Naive thymus-derived CD4-positive, alpha-beta T cell (primary cell): ENCODE results near the gene SOX6. TPM values are rescaled to one million over a fixed set of nuclear protein-coding genes. Genes with fewer than 3 reads are reported as not detected.

Experiments
- ATAC-seq: fragments of 150-1000 bp; cut with Tn5 transposase; 2 replicates; pipeline ENCODE4 v1.10.0; 2021; ENCODE audit warnings: mild to moderate bottlenecking, moderate library complexity
- CTCF ChIA-PET: fragments of 350-600 bp; sonication (Branson Sonifier 250); formaldehyde crosslinking; loops from one replicate; lab custom pipeline; 2021; ENCODE audit warnings: antibody characterized with exemption; lab: Charles Lee
- POLR2A ChIA-PET: fragments of 350-600 bp; sonication (Branson Sonifier 250); formaldehyde crosslinking; loops from one replicate; lab custom pipeline; 2021; ENCODE audit warnings: antibody characterized with exemption, inconsistent platforms; lab: Charles Lee
- DNase-seq, 9 donors: peaks; one replicate each; pipeline versions ENCODE4 v3.0.0 to v3.0.0-alpha.2; 2020 to 2022; ENCODE audit warnings: mixed read lengths in 1 of 9
- H3K27ac ChIP-seq: one replicate; pipeline ENCODE4 v1.7.0; 2013; ENCODE audit warnings: mild to moderate bottlenecking, low read depth, low read length, moderate library complexity
- H3K27me3 ChIP-seq, 2 donors: one replicate each; pipeline ENCODE4 v1.7.0; 2013; ENCODE audit warnings: low read length in 2 of 2, mild to moderate bottlenecking in 2 of 2, moderate library complexity in 2 of 2; ENCODE audit not compliant: control insufficient read depth in 2 of 2, insufficient read depth in 2 of 2
- H3K36me3 ChIP-seq, 3 experiments: 1 replicate in 2 of 3; 2 replicates in 1 of 3; pipeline ENCODE4 v1.7.0; 2013; ENCODE audit warnings: low read length in 3 of 3, mild to moderate bottlenecking in 3 of 3, moderate library complexity in 1 of 3; ENCODE audit not compliant: insufficient read depth in 3 of 3, control insufficient read depth in 2 of 3
- H3K4me1 ChIP-seq, 2 donors: one replicate each; pipeline ENCODE4 v1.7.0; 2013; ENCODE audit warnings: low read length in 2 of 2, mild to moderate bottlenecking in 2 of 2, moderate library complexity in 1 of 2; ENCODE audit not compliant: control insufficient read depth in 2 of 2, insufficient read depth in 2 of 2
- H3K4me3 ChIP-seq: 2 replicates; pipeline ENCODE4 v1.7.0; 2013; ENCODE audit warnings: mild to moderate bottlenecking, low read length
- H3K9me3 ChIP-seq, 3 experiments: 1 replicate in 2 of 3; 2 replicates in 1 of 3; pipeline ENCODE4 v1.7.0; 2013; ENCODE audit warnings: low read length in 3 of 3; ENCODE audit not compliant: control insufficient read depth in 2 of 3
- H3K27ac Mint-ChIP-seq, 9 donors: one replicate each; pipeline ENCODE4 v1.8.0; 2020 to 2022; ENCODE audit warnings: mixed read lengths in 9 of 9, mild to moderate bottlenecking in 8 of 9, moderate library complexity in 5 of 9, inconsistent platforms in 2 of 9
- H3K27me3 Mint-ChIP-seq, 5 donors: one replicate each; pipeline ENCODE4 v1.8.0; 2021 to 2022; ENCODE audit warnings: mixed read lengths in 5 of 5, mild to moderate bottlenecking in 1 of 5
- H3K36me3 Mint-ChIP-seq, 5 donors: one replicate each; pipeline ENCODE4 v1.8.0; 2020 to 2022; ENCODE audit warnings: mixed read lengths in 5 of 5, mild to moderate bottlenecking in 3 of 5, inconsistent platforms in 1 of 5
- H3K4me1 Mint-ChIP-seq, 7 donors: one replicate each; pipeline ENCODE4 v1.8.0; 2020 to 2022; ENCODE audit warnings: mixed read lengths in 7 of 7, mild to moderate bottlenecking in 3 of 7, inconsistent platforms in 1 of 7
- H3K4me3 Mint-ChIP-seq, 10 donors: one replicate each; pipeline ENCODE4 v1.8.0; 2020 to 2022; ENCODE audit warnings: mild to moderate bottlenecking in 10 of 10, mixed read lengths in 10 of 10, moderate library complexity in 6 of 10, inconsistent platforms in 2 of 10
- H3K9me3 Mint-ChIP-seq, 11 donors: one replicate each; pipeline ENCODE4 v1.8.0; 2020 to 2022; ENCODE audit warnings: mixed read lengths in 11 of 11, mild to moderate bottlenecking in 4 of 11, inconsistent platforms in 1 of 11, moderate library complexity in 1 of 11
- intact Hi-C, 2 donors: fragments of 100-400 bp; cut with micrococcal nuclease; formaldehyde crosslinking; loops; one replicate each; pipeline ENCODE4 v1.15.1; 2023
- polyA plus RNA-seq, 2 donors: library from polyadenylated mRNA; unstranded; fragments of 300-500 nt; fragmentation: Illumina TruSeq; gene quantifications; one replicate each; pipeline ENCODE4 v1.2.3, GENCODE V29; 2021
- total RNA-seq, 6 experiments: library from RNA in 5 of 6; stranded (reverse) in 5 of 6; gene quantifications; 1 replicate in 5 of 6; 2 replicates in 1 of 6; pipeline ENCODE4 v1.2.3 and lab custom pipeline; 2021 to 2026

The SOX6 gene
- total and polyA plus RNA-seq, 7 experiments from 2014 or later, result 0.51 TPM; not detected in 6

DNA sequence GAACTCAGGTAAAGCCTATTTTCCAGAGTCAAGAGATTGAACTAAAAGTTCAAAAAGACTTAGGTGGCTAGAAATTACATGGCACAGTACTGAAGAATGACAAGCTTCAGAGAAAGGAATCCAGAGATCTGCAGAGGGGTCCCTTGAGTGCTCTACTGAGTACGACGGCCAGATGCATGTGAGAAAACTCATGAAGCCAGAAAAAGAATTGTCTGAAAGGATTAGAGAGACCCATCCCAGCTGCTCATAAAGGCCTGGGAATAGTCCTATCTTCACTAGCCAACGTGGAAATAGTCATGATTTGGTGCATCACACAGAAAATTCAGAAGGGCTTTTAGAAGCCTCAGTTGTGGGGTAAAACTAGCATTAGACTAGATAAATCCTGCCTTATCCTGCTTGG is 91.3 kb downstream of the SOX6 start:
- intact Hi-C loops, result no loop called here
- Mint-ChIP-seq H3K27ac (no peak overlapping the region), H3K9me3 (peaks cover 0 to 22% (median 2%) of the 10 kb centered on the region in 11 donors), H3K36me3 (no peaks in the 10 kb centered on the region), H3K4me3 (no peak overlapping the region), H3K4me1 (no peaks in the 10 kb centered on the region), H3K27me3 (no peaks in the 10 kb centered on the region)
- DNase-seq (no peak), ATAC-seq (no peak)
- Histone ChIP-seq H3K27me3 (no peaks in the 10 kb centered on the region), H3K36me3 (no peaks in the 10 kb centered on the region), H3K4me3 (no peak overlapping the region), H3K27ac (no peak overlapping the region), H3K4me1 (no peaks in the 10 kb centered on the region), H3K9me3 (no peaks in the 10 kb centered on the region)
- ChIA-PET CTCF (no interaction called here), POLR2A (no interaction called here)

DNA sequence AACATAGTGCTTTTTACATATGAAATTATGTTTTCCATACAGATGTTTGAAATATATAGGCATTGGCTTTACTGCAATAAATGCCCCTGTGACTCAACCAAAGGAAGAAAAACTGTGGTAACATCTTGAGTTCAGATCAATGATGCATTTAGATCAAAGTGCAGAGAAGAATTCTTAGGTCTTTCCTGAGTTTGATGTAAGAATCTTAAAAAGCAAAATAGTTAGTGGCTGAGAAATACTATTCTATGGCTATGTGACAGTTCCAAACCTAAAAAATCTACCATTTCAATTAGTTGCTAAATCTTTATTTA is 93.7 kb downstream of the SOX6 start:
- Mint-ChIP-seq H3K4me3 (no peak overlapping the region), H3K27ac (no peak overlapping the region), H3K4me1 (no peaks in the 10 kb centered on the region), H3K27me3 (no peaks in the 10 kb centered on the region), H3K9me3 (peaks cover 0 to 22% (median 1%) of the 10 kb centered on the region in 11 donors), H3K36me3 (no peaks in the 10 kb centered on the region)
- Histone ChIP-seq H3K9me3 (no peaks in the 10 kb centered on the region), H3K4me1 (no peaks in the 10 kb centered on the region), H3K27ac (no peak overlapping the region), H3K36me3 (no peaks in the 10 kb centered on the region), H3K4me3 (no peak overlapping the region), H3K27me3 (no peaks in the 10 kb centered on the region)
- CTCF ChIA-PET, result no interaction called here
- POLR2A ChIA-PET, result no interaction called here
- intact Hi-C loops, result no loop called here
- ATAC-seq, result no peak
- DNase-seq, result no peak

DNA sequence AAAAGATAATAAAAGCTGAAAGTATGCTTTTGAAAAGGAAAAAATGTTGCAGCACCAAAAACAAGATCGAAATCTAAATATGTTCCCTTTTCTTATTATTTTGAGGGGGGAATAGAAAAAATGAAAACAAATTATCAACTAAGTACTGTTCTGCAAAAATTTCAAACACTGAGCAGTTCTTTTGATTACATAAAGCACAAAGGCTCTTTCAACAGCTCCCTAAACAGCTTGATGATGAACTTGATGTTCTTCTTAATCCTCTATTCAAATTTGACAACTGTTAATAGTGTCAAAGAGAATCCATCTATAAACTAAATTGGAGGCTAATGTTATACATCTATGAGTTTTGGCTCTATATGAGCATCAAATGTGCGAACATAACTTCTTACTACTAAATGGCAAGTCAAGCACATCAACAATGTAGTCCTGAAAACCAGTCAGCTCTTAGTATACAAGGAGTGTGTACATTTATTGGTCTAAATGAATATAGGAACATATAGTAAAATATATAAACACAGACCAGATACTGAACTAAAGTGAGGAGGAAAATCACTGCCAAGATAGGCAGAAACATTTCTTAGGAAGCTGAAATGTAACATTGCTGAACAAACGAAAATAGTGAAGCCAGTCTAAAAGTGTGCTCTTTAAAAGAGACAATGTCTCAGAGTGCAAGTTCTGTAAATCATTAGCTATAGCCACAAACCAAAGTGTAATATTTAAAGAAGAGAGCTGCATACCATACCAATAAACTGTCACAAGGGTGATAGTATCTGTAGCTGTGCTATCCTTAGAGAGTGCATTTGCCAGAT is 94.3 kb downstream of the SOX6 start:
- intact Hi-C loops, result no loop called here
- no peak overlapping the region for H3K4me3 Mint-ChIP-seq

DNA sequence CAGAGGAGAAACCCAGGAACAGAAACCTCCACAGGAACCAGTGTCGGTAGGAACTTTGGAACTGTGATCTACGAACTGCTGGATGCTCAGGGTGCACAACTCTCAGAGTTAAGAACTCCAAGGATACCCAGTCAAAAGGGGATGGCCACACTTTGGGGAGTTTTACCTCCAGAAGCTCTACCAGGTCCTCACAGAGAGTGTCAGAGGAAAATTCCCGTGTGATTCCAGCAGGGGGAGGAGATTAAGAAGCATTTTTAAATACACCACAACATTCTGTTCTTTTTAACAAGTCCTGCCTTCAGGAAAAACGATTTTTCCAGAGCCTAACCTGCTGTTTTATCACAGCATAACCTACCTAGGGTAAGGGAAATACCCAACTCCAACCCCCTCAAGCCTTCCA is 104.0 kb downstream of the SOX6 start:
- H3K9me3 ChIP-seq, result no peaks in the 10 kb centered on the region
- H3K4me3 Mint-ChIP-seq, result no peak overlapping the region
- no peaks in the 10 kb centered on the region for H3K36me3 ChIP-seq
- H3K27ac ChIP-seq, result no peak overlapping the region
- ATAC-seq (no peak), DNase-seq (no peak)
- CTCF ChIA-PET, result no interaction called here
- H3K27me3 ChIP-seq, result no peaks in the 10 kb centered on the region
- H3K4me3 ChIP-seq, result no peak overlapping the region
- no peaks in the 10 kb centered on the region for H3K27me3 Mint-ChIP-seq
- H3K4me1 ChIP-seq, result no peaks in the 10 kb centered on the region
- no peaks in the 10 kb centered on the region for H3K36me3 Mint-ChIP-seq
- H3K27ac Mint-ChIP-seq, result no peak overlapping the region
- intact Hi-C loops, result no loop called here
- no peaks in the 10 kb centered on the region for H3K4me1 Mint-ChIP-seq
- POLR2A ChIA-PET, result no interaction called here
- H3K9me3 Mint-ChIP-seq, result peaks cover 0 to 9% (median 5%) of the 10 kb centered on the region in 11 donors

More for the DNA sequence above, 94.3 kb downstream of the SOX6 start:
- Histone ChIP-seq H3K27ac (no peak overlapping the region), H3K36me3 (no peaks in the 10 kb centered on the region), H3K4me3 (no peak overlapping the region), H3K4me1 (no peaks in the 10 kb centered on the region), H3K9me3 (no peaks in the 10 kb centered on the region), H3K27me3 (no peaks in the 10 kb centered on the region)
- DNase-seq (no peak), ATAC-seq (no peak)
- H3K9me3 Mint-ChIP-seq, result peaks cover 0 to 21% (median 1%) of the 10 kb centered on the region in 11 donors
- H3K27me3 Mint-ChIP-seq, result no peaks in the 10 kb centered on the region
- no peaks in the 10 kb centered on the region for H3K36me3 Mint-ChIP-seq
- H3K27ac Mint-ChIP-seq, result no peak overlapping the region
- no peaks in the 10 kb centered on the region for H3K4me1 Mint-ChIP-seq
- POLR2A ChIA-PET, result no interaction called here
- CTCF ChIA-PET, result interaction anchor here (0.6 kb wide), 1 partner anchor 52 kb away, joined by 3 read pairs; no protein-coding TSS in a partner anchor

DNA sequence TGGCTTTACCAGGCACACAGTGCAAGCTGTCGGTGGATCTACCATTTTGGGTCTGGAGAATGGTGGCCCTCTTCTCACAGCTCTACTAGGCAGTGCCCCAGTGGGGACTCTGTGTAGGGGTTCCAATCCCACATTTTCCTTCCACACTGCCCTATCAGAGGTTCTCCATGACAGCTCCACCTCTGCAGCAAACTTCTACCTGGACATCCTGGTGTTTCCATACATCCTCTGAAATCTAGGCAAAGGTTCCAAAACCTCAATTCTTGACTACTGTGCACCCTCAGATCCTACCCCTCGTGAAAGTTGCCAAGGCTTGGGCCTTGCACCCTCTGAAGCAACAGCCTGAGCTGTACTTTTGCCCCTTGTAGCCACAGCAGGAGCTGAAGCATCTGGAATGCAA is 108.1 kb downstream of the SOX6 start:
- no peak overlapping the region for H3K4me3 ChIP-seq
- no peak for ATAC-seq
- Mint-ChIP-seq H3K27me3 (no peaks in the 10 kb centered on the region), H3K27ac (no peak overlapping the region), H3K4me3 (no peak overlapping the region), H3K4me1 (no peaks in the 10 kb centered on the region), H3K36me3 (no peaks in the 10 kb centered on the region), H3K9me3 (peaks cover 0 to 11% (median 7%) of the 10 kb centered on the region in 11 donors)
- no peaks in the 10 kb centered on the region for H3K9me3 ChIP-seq
- no peaks in the 10 kb centered on the region for H3K4me1 ChIP-seq
- no peaks in the 10 kb centered on the region for H3K36me3 ChIP-seq
- no peak overlapping the region for H3K27ac ChIP-seq
- POLR2A ChIA-PET, result no interaction called here
- CTCF ChIA-PET, result no interaction called here
- DNase-seq, result no peak
- intact Hi-C loops, result no loop called here
- H3K27me3 ChIP-seq, result no peaks in the 10 kb centered on the region

DNA sequence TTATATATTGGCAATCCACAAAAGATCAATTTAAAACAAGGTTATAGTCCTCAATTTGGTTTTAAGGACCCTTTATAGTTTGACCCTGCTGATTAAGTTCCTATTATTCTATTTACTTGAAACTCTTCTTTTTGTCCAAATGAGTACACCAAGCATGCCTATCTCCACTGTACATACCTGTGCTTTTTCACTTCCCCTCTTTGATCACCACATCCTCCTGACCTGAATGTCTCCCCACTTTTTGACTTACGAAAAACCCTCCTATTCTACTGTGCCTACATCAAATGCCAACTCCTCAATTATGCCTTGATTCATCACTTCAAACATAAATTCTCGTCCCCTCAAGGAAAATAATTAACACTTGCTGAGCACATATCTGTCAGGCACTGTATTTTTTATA is 113.5 kb downstream of the SOX6 start:
- H3K4me1 ChIP-seq, result no peaks in the 10 kb centered on the region
- H3K27me3 Mint-ChIP-seq, result no peaks in the 10 kb centered on the region
- intact Hi-C loops, result no loop called here
- CTCF ChIA-PET, result no interaction called here
- H3K9me3 ChIP-seq, result no peaks in the 10 kb centered on the region
- H3K36me3 ChIP-seq, result no peaks in the 10 kb centered on the region
- H3K4me3 ChIP-seq, result no peak overlapping the region
- POLR2A ChIA-PET, result no interaction called here
- H3K27ac Mint-ChIP-seq, result no peak overlapping the region
- no peaks in the 10 kb centered on the region for H3K27me3 ChIP-seq
- H3K9me3 Mint-ChIP-seq, result peaks cover 0 to 11% (median 2%) of the 10 kb centered on the region in 11 donors
- H3K4me1 Mint-ChIP-seq, result no peaks in the 10 kb centered on the region
- H3K27ac ChIP-seq, result no peak overlapping the region
- no peaks in the 10 kb centered on the region for H3K36me3 Mint-ChIP-seq
- H3K4me3 Mint-ChIP-seq, result no peak overlapping the region
- DNase-seq (no peak), ATAC-seq (no peak)

DNA sequence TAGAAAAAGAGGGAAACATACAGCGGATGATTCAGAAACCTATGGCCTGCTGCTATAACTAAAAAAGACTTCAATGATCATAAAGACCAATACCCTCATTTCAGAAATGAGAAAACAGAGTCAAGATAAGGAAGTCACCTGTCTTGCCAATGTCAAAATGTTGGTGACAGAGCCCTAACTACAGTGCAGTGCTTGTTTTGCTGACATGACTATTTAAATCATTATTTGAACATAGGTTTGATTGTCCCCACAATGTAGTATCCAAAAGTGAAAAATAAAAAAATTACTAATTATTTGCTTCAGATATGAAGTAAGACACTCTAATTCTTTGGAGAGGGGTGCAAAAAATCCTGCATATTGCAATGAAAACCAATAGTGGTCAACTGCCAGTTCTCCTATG is 115.7 kb downstream of the SOX6 start:
- no peaks in the 10 kb centered on the region for H3K36me3 Mint-ChIP-seq
- no peak overlapping the region for H3K27ac Mint-ChIP-seq
- DNase-seq (no peak), ATAC-seq (no peak)
- no peaks in the 10 kb centered on the region for H3K27me3 Mint-ChIP-seq
- ChIA-PET POLR2A (no interaction called here), CTCF (no interaction called here)
- intact Hi-C loops, result no loop called here
- Histone ChIP-seq H3K36me3 (no peaks in the 10 kb centered on the region), H3K27me3 (no peaks in the 10 kb centered on the region), H3K9me3 (no peaks in the 10 kb centered on the region), H3K4me1 (no peaks in the 10 kb centered on the region), H3K27ac (no peak overlapping the region), H3K4me3 (no peak overlapping the region)
- H3K4me3 Mint-ChIP-seq, result no peak overlapping the region
- no peaks in the 10 kb centered on the region for H3K4me1 Mint-ChIP-seq
- peaks cover 0 to 9% (median 0%) of the 10 kb centered on the region in 11 donors for H3K9me3 Mint-ChIP-seq
